ENCODE results near the gene GLI3.
"Not testable (repeated sequence)": the region's sequence is repeated elsewhere in the genome, so short reads cannot be mapped to it uniquely, and the experiment has no call there.

The GLI3 gene

GRCh38 chr7:42210333-42210732 lies 26.7 kb downstream of the GLI3 start:
- DNase-seq, result no peak

DNA sequence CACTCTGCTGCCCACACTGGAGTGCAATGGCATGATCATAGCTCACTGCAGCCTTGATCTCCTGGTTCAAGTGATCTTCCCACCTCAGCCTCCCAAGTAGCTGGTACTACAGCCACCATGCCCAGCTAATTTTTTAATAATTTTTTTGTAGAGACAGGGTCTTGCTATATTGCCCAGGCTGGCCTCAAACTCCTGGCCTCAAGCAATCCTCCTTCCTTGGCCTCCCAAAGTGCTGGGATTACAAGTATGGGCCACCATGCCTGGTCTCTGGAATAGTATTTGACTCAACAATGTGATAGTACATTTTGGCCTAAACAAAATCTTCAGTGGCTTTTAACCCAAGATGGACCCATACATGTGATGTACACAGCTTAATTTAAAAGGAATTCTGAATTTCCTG lies 27.9 kb downstream of the GLI3 start:
- not testable (repeated sequence) for DNase-seq

DNA sequence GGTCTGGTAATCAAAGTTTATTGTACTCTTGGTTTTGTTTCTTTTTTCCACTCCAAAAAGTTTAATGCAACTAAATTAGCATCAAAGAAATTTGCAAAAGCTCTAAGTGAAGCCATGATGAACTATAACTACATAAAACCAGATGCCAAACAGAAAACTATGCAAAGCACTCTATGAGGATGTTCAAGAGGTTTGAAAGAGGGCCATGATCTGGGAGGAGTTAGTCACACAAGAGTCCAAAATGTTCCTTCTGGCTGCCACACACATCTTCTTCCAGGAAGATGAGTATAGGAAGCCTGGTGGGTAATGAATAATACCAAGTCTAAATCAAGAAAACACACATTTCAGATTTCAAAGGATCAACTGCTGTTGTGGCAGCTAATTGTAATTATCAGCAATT lies 28.4 kb downstream of the GLI3 start:
- no peak for DNase-seq

DNA sequence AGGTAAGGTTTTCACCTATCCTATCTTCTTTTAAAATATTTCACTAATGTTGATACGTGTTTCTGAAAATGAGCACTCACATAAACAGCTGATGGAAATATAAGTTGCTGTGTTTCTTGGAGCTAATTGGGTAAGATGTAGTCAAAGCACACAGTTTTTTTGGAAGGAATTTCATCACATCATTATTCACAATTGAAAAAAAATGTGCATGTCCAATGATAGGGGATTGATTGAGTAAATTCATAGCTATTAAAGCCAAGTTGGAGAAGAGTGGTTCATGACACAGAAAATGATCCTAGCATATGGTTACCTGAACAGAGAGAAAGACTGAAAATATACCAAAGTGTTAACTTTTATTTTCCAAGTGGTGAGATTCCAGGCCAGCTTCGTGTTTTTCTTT lies 29.6 kb downstream of the GLI3 start:
- DNase-seq, result no peak

DNA sequence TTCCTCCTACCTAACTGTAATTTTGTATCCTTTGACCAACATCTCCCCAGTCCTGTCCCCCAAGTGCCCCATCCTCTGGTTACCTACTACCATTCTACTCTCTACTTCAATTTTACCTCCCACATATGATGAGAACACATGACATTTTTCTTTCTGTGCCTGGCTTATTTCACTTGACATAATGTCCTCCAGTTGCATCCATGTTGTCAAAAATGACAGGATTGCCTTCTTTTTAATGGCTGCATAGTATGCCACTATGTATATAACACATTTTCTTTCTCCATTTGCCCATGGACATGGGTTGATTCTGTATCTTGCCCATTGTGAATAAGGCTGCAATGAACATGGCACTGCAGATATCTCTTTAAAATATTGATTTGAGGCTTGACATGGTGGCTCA lies 33.7 kb downstream of the GLI3 start:
- DNase-seq, result no peak

- DNase-seq, result no peak
Observed at GRCh38 chr7:42202601-42203000, 34.4 kb downstream of the GLI3 start.

DNA sequence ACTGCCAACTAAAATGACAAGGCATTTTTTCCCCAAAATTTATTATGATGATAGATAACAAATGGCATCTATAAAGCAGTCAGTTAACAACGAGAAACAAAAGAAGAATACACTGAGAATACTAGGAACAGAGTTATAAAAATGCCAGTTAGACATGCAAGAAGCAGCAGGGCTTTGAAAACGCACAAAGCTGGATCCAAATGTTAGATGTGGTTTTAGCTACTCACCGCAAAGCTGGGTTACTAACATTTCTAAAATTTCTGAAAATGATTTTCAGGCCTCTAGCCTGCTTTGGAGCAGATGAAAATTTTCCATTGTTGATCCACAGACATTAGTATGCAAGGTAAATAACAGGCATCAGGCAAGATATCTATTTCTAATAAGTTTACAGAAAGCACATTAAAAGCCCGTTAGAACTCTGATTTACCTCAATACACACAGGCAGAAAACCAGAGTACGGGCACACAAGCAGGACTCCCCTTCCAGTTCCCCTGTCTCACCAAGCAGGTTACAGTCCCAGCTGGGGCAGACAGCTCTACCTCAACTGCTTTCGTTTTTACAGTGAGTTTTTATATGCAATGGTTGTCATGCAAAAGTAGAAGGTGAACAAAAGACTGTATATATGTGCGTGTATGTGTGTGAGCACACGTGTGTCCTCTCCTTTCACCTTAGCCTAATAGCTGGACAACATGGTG lies 37.9 kb downstream of the GLI3 start:
- DNase-seq, result no peak

- no peak for DNase-seq
Observed at GRCh38 chr7:42198296-42198695, 38.7 kb downstream of the GLI3 start.

- DNase-seq, result no peak
Observed at GRCh38 chr7:42197451-42197850, 39.6 kb downstream of the GLI3 start.

GRCh38 chr7:42194238-42194637 lies 42.8 kb downstream of the GLI3 start:
- DNase-seq, result no peak

DNA sequence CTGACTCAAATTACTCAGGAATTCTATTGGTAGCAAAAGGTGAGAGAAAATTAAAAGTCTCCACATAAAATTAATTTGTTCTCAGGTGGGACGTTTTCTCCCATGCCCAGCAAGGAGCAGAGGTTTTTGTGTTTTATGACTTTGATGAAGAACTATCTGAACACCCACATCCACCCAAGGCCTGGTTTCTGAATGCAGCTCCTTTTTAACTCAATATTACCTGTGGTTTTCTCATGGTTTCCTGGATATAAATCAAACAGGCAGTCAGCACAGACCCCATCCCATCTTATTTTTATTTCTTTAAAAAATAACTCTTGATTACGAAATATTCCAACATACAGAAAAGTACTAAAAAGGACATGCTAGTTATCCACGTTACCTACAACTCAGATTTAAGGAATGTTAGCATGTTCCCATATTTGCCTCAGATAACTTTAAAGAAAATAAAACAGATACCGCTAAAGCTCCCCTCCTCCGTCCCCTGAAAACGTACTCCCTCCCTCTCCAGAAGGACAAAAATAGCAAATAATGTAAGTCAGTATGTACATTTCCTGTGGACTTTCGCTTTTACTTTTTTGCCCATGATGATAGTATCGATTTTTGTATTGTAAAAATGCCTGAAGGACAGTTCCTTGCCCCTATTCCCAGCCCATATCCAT lies 43.4 kb downstream of the GLI3 start:
- DNase-seq, result no peak

DNA sequence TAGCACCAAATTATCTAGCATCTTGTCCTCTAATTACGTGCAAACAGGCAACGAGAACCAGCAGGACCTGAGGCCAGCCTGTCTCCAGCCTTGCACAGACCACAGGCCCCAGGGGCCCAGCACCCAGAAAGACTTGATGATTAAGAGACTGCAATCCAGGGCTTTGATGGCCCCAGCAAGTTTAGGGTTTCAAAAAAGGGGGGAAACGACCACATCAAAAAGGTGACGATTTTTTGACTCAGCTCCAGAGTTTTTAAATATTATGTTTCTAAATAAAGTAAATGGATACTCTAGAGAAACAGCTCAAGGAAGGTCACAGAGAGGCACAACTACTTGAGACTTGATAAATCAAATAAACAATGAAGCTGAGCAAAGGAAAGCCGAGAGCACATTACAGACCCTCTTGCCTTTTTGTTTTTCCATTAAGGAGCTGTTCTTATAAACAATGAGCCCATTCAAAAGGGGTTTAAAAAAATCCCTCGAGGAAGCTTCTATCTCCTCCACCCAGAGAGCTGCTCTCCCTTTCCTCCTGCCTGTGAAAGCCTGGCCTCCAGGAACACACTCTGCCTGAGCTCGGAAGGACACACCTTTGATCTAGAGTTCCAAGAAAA lies 44.1 kb downstream of the GLI3 start:
- no peak for DNase-seq

DNA sequence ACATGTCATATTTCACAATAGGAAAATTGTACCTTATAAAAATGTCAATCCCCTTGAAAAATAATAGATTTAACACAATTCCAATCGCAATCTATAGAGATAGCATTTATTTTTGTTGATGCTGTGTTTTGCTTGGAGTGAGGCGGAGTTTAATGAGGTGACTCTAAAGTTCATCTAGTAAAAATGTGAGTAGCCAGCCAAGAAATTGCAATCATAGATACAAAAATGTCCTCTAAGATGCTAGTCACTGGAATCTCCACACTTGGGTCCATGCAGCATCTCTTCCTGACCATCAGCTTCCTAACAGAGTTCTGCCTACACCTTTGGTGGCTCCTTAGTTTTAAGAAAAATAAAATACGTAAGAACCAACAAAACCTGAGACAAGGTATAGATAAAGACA lies 44.9 kb downstream of the GLI3 start:
- no peak for DNase-seq

GRCh38 chr7:42189535-42189934 lies 47.5 kb downstream of the GLI3 start:
- DNase-seq, result no peak

- no peak for DNase-seq
Observed at GRCh38 chr7:42186151-42186550, 50.9 kb downstream of the GLI3 start.

DNA sequence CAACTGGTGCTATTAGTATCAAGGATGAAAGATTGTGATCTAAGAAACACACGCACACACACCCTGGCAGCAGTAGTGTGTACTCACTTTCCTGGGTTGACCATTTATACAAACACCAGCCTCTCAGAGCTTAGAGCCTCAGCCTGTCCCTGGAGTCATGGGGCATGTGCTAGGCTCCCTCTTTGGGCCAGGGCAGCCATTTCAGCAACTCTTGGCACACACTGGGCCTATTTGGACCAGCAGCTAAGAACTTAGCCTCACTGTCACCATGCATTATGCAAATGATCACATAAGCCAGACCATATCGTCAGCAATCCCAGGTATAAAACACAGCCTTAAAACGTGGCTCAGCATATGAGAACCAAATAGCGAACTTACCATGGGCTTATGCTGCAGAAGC lies 51.3 kb downstream of the GLI3 start:
- DNase-seq, result no peak

GRCh38 chr7:42183547-42183946 lies 53.5 kb downstream of the GLI3 start:
- no peak for DNase-seq

GRCh38 chr7:42181566-42181965 lies 55.4 kb downstream of the GLI3 start:
- no peak for DNase-seq

GRCh38 chr7:42180806-42181205 lies 56.2 kb downstream of the GLI3 start:
- DNase-seq, result no peak

DNA sequence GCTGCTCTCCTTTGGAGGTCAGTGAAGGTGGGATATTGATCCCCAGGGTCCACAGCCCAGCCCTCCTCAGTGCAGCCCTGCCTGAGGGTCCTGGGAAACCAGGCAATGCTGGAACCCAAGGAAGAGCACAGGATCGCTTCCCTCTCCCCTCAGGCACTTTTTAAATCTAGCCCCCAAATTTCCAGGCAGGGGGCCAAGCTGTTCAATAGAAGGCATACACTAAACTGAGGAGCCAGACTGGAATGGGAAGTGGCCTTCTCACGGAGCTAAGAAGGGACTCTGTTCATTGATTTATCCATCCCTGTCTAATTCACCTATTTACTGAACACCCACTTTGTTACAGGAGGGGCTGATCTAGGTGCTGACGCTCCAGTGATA lies 60.3 kb downstream of the GLI3 start:
- no peak for DNase-seq

DNA sequence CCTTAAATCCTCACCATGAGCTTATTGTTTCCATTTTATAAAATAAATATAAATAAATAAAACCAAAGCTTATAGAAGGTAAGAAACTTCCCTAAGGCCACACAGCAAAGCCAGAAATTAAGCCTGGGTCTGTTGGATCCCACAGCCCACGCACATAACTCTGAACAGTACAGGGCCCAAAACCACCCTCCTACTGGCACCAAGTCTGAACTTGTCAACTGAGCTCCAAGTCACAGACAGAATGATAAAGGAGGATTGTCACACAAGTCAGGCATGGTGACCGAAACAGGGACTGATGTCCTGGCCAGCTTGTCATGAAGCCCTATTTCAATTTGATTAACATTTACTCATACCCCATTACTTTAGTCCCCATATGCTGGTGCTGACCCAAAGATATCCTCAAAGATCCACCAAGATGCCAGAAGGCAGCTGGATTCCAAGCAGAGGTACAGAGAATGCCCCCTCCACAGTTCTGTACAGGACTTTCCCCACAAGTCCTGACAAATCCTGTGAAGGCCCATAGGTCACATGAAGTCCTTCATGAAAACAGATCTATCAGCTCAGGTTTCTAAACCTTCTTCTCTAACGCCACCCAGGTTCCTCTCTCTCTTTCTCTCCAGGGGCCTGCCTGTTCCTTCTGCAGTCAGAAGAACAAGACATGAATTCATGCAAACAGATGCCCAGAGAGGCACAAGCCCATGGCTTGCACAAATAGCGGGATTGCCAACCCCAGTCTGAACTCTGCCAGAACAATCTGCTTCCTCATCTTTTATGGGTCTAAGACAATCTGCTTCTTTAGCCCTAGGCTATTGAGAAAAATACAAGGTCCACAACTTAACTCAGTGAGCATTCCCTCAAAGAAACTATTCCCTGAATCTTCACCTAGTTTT lies 60.9 kb downstream of the GLI3 start:
- DNase-seq, result no peak

DNA sequence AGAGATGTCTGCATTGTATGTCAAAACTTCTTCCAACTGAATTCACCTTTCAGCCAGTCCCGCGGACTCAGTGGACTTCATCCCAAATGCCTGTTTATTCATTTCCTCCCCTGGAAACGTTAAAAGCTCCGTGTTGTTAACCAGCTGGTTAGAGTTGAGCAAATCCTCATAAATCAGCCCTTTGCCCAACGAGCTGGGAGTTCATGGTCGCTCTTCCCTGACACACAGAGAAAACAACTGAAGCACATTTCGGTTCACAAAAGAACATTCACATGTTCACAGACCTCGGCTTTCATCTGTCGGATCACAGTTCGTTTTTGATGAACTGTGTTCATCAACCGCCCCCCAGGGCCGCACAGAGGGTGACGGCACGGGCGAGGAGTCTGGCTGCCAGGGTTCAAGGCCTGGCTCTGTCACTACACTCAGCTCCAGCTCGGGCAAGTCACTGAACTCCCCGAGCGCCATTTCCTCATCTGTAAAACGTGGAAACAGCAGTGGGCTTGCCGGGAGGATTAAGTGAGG lies 62.6 kb downstream of the GLI3 start:
- no peak for DNase-seq

DNA sequence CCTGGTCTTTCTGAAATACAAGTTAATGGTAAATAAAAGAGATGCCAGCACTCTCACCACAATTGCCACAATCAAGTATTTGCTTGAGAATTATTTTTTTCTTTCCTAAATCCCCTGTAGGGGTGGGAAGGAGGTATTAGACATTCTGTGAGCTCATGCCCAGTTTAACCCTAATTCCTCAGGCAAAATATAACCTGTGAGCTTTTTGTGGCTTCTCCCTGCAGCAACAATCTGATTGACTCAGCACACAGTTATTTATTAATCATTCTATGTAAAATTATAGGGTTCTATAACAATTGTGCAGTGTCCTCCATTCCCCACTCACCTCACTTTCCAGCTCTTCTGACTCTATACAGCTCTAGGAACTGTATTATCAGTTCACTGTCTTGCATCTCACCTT lies 66.3 kb downstream of the GLI3 start:
- DNase-seq, result no peak

Data from cortex of kidney (tissue), 1 donor.